ENCODE results near the gene JRKL.

Gene JRKL

GRCh38 chr11:96389720-96390487, at the start of gene JRKL, which contains the start of gene CCDC82:
Gene JRKL (plus strand): TSS chr11:96390013. CDS start chr11:96390650, 637 bp downstream.
Gene CCDC82 (minus strand): TSS chr11:96389912. CDS start chr11:96384747, 5,165 bp downstream.
- no peak for FAIRE-seq

GRCh38 chr11:96340555-96340885, 49.3 kb upstream of the JRKL start:
- FAIRE-seq: no peak

- FAIRE-seq: no peak
Measured at GRCh38 chr11:96341211-96342013, 48.4 kb upstream of the JRKL start.

GRCh38 chr11:96342014-96342960, 47.5 kb upstream of the JRKL start:
- FAIRE-seq: no peak

GRCh38 chr11:96342961-96343711, 46.7 kb upstream of the JRKL start, which contains the start of gene MAML2:
Gene MAML2 (minus strand): TSS chr11:96343195. CDS start chr11:96341895, 1,300 bp downstream.
- no peak for FAIRE-seq

- no peak for FAIRE-seq
Measured at GRCh38 chr11:96356848-96357247, 33.0 kb upstream of the JRKL start.

- FAIRE-seq: no peak
Measured at GRCh38 chr11:96357794-96358193, 32.0 kb upstream of the JRKL start.

- no peak for FAIRE-seq
Measured at GRCh38 chr11:96358321-96358720, 31.5 kb upstream of the JRKL start.

GRCh38 chr11:96361778-96362177, 28.0 kb upstream of the JRKL start:
- FAIRE-seq: no peak

- no peak for FAIRE-seq
Measured at GRCh38 chr11:96365493-96365892, 24.3 kb upstream of the JRKL start.

GRCh38 chr11:96366024-96366423, 23.8 kb upstream of the JRKL start:
- FAIRE-seq: no peak

GRCh38 chr11:96367342-96367741, 22.5 kb upstream of the JRKL start:
- FAIRE-seq: no peak

GRCh38 chr11:96373826-96374225, 16.0 kb upstream of the JRKL start:
- FAIRE-seq: no peak

- FAIRE-seq: no peak
Measured at GRCh38 chr11:96376796-96377195, 13.0 kb upstream of the JRKL start.

- no peak for FAIRE-seq
Measured at GRCh38 chr11:96384156-96384555, 5.7 kb upstream of the JRKL start.

- FAIRE-seq: no peak
Measured at GRCh38 chr11:96385187-96385586, 4.6 kb upstream of the JRKL start.

- no peak for FAIRE-seq
Measured at GRCh38 chr11:96388891-96389719, 708 bp upstream of the JRKL start.

GRCh38 chr11:96390488-96390792, 627 bp downstream of the JRKL start:
- no peak for FAIRE-seq

GRCh38 chr11:96391698-96392307, 2.0 kb downstream of the JRKL start:
- FAIRE-seq: no peak

GRCh38 chr11:96393753-96394348, 4.0 kb downstream of the JRKL start:
- no peak for FAIRE-seq

Data from colon (tissue), 2 donors.